RWPE1 (cell line): ENCODE measurements around the gene DTX3.
A peak's percentile ranks its signal among the peaks of the same experiment; 100 is the strongest.

ENCODE experiments used
- CTCF ChIA-PET: fragments of 350-600 bp; sonication (Branson Sonifier 250); formaldehyde crosslinking; extraction: SDS; loops from one replicate; lab custom pipeline; 2021; lab: Yijun Ruan, JAX
- POLR2A ChIA-PET: fragments of 400-600 bp; formaldehyde crosslinking; extraction: SDS; loops from one replicate; lab custom pipeline; 2020; ENCODE audit warnings: antibody characterized with exemption; ENCODE audit not compliant: low non-redundant PET; lab: Yijun Ruan, JAX
- DNase-seq: peaks from one replicate; pipeline ENCODE4 v3.0.0; 2012; ENCODE audit warnings: low spot score
- H3K27ac ChIP-seq: fragments of 450-650 bp; 2 replicates; pipeline ENCODE4 v1.5.1; 2017
- CTCF ChIP-seq: fragments of 450-650 bp; conservative IDR thresholded peaks from 2 replicates; pipeline ENCODE4 v1.5.1; 2017; ENCODE audit warnings: low read depth, mild to moderate bottlenecking

The DTX3 gene

GRCh38 chr12:57582440-57582839, 22.2 kb upstream of the DTX3 start:
- H3K27ac ChIP-seq = no peak overlapping the region
- ChIA-PET POLR2A (no interaction called here), CTCF (interaction anchor here (0.6 to 2.0 kb wide), 14 partner anchors 10 to 111 kb away, joined by 3 to 32 read pairs (median 10); partner anchors contain the start of genes B4GALNT1 and OS9)
- DNase-seq = no peak
- TF ChIP-seq CTCF = no peak

GRCh38 chr12:57583008-57583831, 21.4 kb upstream of the DTX3 start:
- DNase-seq = peak; percentile 83
- peak; percentile 92 for TF ChIP-seq CTCF
- ChIA-PET CTCF (interaction anchor here (0.5 to 2.0 kb wide), 40 partner anchors 8 to 1684 kb away, joined by 3 to 32 read pairs (median 5); partner anchors contain the start of genes ARHGEF25, B4GALNT1, EEF1AKMT3 and METTL1), POLR2A (no interaction called here)
- no peak overlapping the region for H3K27ac ChIP-seq

GRCh38 chr12:57584050-57584449, 20.6 kb upstream of the DTX3 start:
- H3K27ac ChIP-seq = no peak overlapping the region
- CTCF ChIA-PET = interaction anchor here (0.5 to 2.0 kb wide), 25 partner anchors 9 to 153 kb away, joined by 3 to 32 read pairs (median 5); partner anchors contain the start of genes ARHGEF25, B4GALNT1 and OS9
- no peak for DNase-seq
- no peak for TF ChIP-seq CTCF
- POLR2A ChIA-PET = no interaction called here

GRCh38 chr12:57584690-57585089, 19.9 kb upstream of the DTX3 start:
- H3K27ac ChIP-seq = no peak overlapping the region
- TF ChIP-seq CTCF = no peak
- POLR2A ChIA-PET = interaction anchor here (0.5 kb wide), 1 partner anchor 97 kb away, joined by 5 read pairs; no protein-coding TSS in a partner anchor
- DNase-seq = no peak
- CTCF ChIA-PET = interaction anchor here (0.6 to 1.8 kb wide), 7 partner anchors 10 to 152 kb away, joined by 3 to 9 read pairs (median 4); partner anchors contain the start of gene B4GALNT1

- no peak for TF ChIP-seq CTCF
- no peak overlapping the region for H3K27ac ChIP-seq
- DNase-seq = no peak
- CTCF ChIA-PET = interaction anchor here (0.6 to 1.1 kb wide), 4 partner anchors 9 to 48 kb away, joined by 3 to 5 read pairs (median 4); partner anchors contain the start of gene B4GALNT1
- POLR2A ChIA-PET = interaction anchor here (0.5 kb wide), 1 partner anchor 96 kb away, joined by 5 read pairs; no protein-coding TSS in a partner anchor
Measured at GRCh38 chr12:57585156-57585555, 19.5 kb upstream of the DTX3 start.

- H3K27ac ChIP-seq = no peak overlapping the region
- DNase-seq = no peak
- ChIA-PET POLR2A (no interaction called here), CTCF (interaction anchor here (0.6 to 1.1 kb wide), 2 partner anchors 10 to 47 kb away, joined by 3 to 5 read pairs; partner anchors contain the start of gene B4GALNT1)
- TF ChIP-seq CTCF = no peak
Measured at GRCh38 chr12:57586128-57586527, 18.5 kb upstream of the DTX3 start.
